ENCODE data around the gene GALNT9. TPM values are rescaled to one million over a fixed set of nuclear protein-coding genes. Genes with fewer than 3 reads are reported as not detected.
"Not testable (repeated sequence)": the region's sequence is repeated elsewhere in the genome, so short reads cannot be mapped to it uniquely, and the experiment has no call there.

Gene GALNT9
- total RNA-seq, 2 experiments from 2014 or later = not detected

- Mint-ChIP-seq H3K36me3 (no peaks in the 10 kb centered on the region), H3K4me3 (no peak overlapping the region), H3K4me1 (no peaks in the 10 kb centered on the region), H3K27ac (no peak overlapping the region), H3K9me3 (ENCODE audit: low read depth) (no peaks in the 10 kb centered on the region), H3K27me3 (peaks cover 31% of the 10 kb centered on the region)
- CTCF ChIA-PET = no interaction called here
- DNase-seq = no peak
- ATAC-seq = no peak
These were observed 126.3 kb downstream of the GALNT9 start for GRCh38 chr12:132202929-132203721.

- Mint-ChIP-seq H3K4me3 (no peak overlapping the region), H3K9me3 (ENCODE audit: low read depth) (no peaks in the 10 kb centered on the region), H3K27ac (no peak overlapping the region), H3K27me3 (peaks cover 28% of the 10 kb centered on the region), H3K4me1 (no peaks in the 10 kb centered on the region), H3K36me3 (no peaks in the 10 kb centered on the region)
- CTCF ChIA-PET = no interaction called here
- DNase-seq (no peak), ATAC-seq (no peak)
These were observed 127.8 kb downstream of the GALNT9 start for GRCh38 chr12:132201391-132202120.

DNA sequence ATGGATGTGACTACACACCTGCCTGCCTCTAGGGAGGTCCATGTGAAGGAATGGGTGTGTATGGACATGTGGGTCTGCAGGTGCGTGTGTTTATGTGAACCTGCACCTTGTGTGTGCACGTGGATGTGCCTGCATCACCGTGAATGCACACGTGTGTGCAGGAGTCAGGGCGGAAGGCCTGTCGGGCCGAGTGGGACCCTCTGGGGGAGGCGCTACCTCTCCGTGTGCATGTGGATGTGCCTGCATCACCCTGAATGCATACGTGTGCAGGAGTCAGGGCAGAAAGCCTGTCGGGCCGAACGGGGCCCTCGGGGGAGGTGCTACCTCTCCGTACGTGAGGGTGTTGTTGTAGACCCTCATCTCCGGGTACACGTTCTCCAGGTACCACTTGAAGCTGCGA lies 128.6 kb downstream of the GALNT9 start:
- Mint-ChIP-seq H3K27me3 (peaks cover 21% of the 10 kb centered on the region), H3K36me3 (no peaks in the 10 kb centered on the region), H3K27ac (no peak overlapping the region), H3K9me3 (ENCODE audit: low read depth) (no peaks in the 10 kb centered on the region), H3K4me3 (no peak overlapping the region), H3K4me1 (no peaks in the 10 kb centered on the region)
- DNase-seq (no peak), ATAC-seq (no peak)
- CTCF ChIA-PET = no interaction called here

GRCh38 chr12:132199526-132200319 lies 129.7 kb downstream of the GALNT9 start:
- Mint-ChIP-seq H3K9me3 (ENCODE audit: low read depth) (no peaks in the 10 kb centered on the region), H3K27ac (no peak overlapping the region), H3K36me3 (no peaks in the 10 kb centered on the region), H3K4me3 (no peak overlapping the region), H3K4me1 (no peaks in the 10 kb centered on the region), H3K27me3 (peaks cover 10% of the 10 kb centered on the region)
- CTCF ChIA-PET = interaction anchor here (1.0 kb wide), 1 partner anchor 46 kb away, joined by 3 read pairs; no protein-coding TSS in a partner anchor
- ATAC-seq = no peak
- DNase-seq = no peak

DNA sequence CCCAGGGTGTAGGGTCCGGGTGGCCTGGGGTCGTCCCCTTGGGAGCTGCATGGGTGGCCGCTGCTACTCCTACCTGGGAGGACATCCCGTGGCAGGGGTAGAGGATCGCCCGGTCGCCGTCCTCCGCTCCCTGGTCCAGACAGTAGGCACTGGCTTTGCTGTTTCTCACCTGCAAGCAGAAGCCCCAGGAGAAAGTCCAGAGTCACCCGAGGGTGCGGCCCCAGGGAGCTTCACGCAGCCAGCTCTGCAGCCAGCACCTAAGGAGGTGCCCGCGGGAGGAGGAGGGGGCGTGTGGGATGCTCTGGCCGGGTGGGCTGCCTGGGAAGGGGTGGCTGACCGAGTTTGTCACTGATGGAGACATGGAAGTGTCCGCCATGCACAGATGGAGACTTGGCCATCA lies 130.3 kb downstream of the GALNT9 start:
- no peaks in the 10 kb centered on the region for H3K9me3 Mint-ChIP-seq (ENCODE audit: low read depth)
- peaks cover 2% of the 10 kb centered on the region for H3K36me3 Mint-ChIP-seq
- H3K27me3 Mint-ChIP-seq = peaks cover 4% of the 10 kb centered on the region
- no peak overlapping the region for H3K4me3 Mint-ChIP-seq
- CTCF ChIA-PET = interaction anchor here (1.0 kb wide), 1 partner anchor 45 kb away, joined by 3 read pairs; no protein-coding TSS in a partner anchor
- ATAC-seq (no peak), DNase-seq (no peak)
- no peak overlapping the region for H3K27ac Mint-ChIP-seq
- H3K4me1 Mint-ChIP-seq = no peaks in the 10 kb centered on the region

DNA sequence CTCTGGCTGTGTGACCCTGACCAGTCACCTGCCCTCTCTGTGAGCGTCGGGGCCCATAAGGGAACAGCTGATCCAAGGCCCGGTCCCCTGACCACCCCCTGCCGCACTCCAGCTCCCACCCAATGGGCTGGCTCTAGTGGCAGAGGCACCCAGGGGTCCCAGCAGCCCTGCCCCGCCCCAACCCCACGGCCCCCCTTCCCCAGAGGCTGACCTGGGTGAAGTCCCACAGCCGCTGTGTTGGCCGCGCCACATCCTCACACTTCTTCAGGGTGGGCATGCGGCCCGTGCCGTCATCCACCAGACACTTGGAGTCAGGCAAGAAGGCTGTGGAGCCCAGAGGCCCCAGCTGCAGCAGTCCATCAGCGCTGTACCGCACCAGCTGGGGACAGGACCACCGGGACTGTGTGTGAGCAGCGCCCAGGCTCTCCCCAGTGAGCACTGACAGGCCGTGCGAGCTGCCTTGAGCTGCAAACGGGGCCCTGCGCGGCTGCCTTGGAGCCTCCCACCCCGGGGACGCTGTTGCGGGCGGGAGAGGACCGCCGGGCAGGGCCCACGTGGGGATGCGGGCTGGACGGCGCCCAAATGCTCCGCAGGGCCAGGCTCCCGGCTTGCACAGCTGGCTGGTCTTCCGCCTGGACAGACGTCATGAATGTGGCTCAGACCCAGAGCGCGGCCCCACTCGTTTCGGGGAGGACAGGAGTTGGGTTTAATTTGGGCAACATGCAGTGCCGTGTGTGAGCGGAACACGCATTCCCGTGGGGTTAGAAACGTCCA lies 131.6 kb downstream of the GALNT9 start:
- H3K27me3 Mint-ChIP-seq = no peaks in the 10 kb centered on the region
- H3K27ac Mint-ChIP-seq = no peak overlapping the region
- H3K36me3 Mint-ChIP-seq = peaks cover 2% of the 10 kb centered on the region
- H3K9me3 Mint-ChIP-seq (ENCODE audit: low read depth) = peaks cover 3% of the 10 kb centered on the region
- CTCF ChIA-PET = interaction anchor here (1.4 kb wide), 1 partner anchor 21 kb away, joined by 4 read pairs; no protein-coding TSS in a partner anchor
- DNase-seq (no peak), ATAC-seq (no peak)
- H3K4me3 Mint-ChIP-seq = no peak overlapping the region
- no peaks in the 10 kb centered on the region for H3K4me1 Mint-ChIP-seq

DNA sequence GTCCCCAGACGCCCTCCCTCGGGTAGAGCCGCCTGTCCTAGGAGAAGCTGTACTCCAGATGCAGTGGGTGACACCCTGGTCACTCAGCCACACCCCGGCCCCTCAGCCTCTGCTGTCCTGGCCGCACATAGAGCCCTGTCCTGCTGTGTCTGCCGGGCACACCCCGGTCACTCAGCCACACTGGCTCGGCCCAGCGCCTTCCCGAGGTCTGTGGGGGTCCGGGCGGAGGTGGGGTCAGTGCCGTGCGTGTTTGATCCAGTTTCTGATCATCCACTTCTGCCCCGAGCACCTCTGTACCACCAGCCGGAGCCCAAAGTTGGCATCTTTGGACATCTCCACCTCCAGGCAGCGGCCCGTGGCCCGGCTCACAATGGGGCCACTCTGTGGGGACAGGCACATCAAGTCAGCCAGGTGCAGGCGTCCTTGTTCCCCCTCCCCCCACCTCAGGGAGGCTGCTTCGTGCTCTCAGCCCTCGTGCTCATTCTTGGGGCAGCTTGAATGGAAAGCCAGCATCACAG lies 132.5 kb downstream of the GALNT9 start:
- H3K4me1 Mint-ChIP-seq = no peaks in the 10 kb centered on the region
- no peak overlapping the region for H3K27ac Mint-ChIP-seq
- CTCF ChIA-PET = interaction anchor here (1.4 kb wide), 1 partner anchor 43 kb away, joined by 4 read pairs; no protein-coding TSS in a partner anchor
- H3K36me3 Mint-ChIP-seq = peaks cover 2% of the 10 kb centered on the region
- no peaks in the 10 kb centered on the region for H3K27me3 Mint-ChIP-seq
- no peak for DNase-seq
- no peak overlapping the region for H3K4me3 Mint-ChIP-seq
- peaks cover 3% of the 10 kb centered on the region for H3K9me3 Mint-ChIP-seq (ENCODE audit: low read depth)
- ATAC-seq = no peak

GRCh38 chr12:132196038-132196872 lies 133.1 kb downstream of the GALNT9 start:
- Mint-ChIP-seq H3K4me3 (no peak overlapping the region), H3K27me3 (no peaks in the 10 kb centered on the region), H3K36me3 (peaks cover 2% of the 10 kb centered on the region), H3K4me1 (no peaks in the 10 kb centered on the region), H3K27ac (no peak overlapping the region), H3K9me3 (ENCODE audit: low read depth) (peaks cover 3% of the 10 kb centered on the region)
- CTCF ChIA-PET = interaction anchor here (0.7 to 1.4 kb wide), 2 partner anchors 11 to 42 kb away, joined by 3 to 4 read pairs; no protein-coding TSS in a partner anchor
- ATAC-seq (no peak), DNase-seq (no peak)

DNA sequence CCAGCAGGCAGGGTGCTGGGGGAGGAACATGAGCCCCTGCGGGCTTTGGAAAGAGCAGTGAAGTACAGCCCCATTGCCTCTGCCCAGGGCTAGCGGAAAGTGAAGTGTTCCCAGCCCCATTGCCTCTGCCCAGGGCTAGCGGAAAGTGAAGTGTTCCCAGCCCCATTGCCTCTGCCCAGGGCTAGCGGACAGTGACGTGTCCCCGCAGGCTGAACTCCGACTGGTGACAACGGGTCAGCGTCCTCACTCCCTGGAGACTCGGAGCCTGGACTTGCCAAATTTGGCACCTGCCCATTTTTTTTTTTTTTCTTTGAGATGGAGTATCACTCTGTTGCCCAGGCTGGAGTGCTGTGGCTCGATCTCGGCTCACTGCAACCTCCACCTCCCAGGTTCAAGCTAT lies 134.1 kb downstream of the GALNT9 start:
- H3K27me3 Mint-ChIP-seq; H3K36me3 Mint-ChIP-seq; H3K4me1 Mint-ChIP-seq; ATAC-seq; H3K9me3 Mint-ChIP-seq (ENCODE audit: low read depth); DNase-seq; H3K4me3 Mint-ChIP-seq; H3K27ac Mint-ChIP-seq: not testable (repeated sequence)
- CTCF ChIA-PET = interaction anchor here (0.7 kb wide), 1 partner anchor 10 kb away, joined by 3 read pairs; no protein-coding TSS in a partner anchor

- H3K9me3 Mint-ChIP-seq (ENCODE audit: low read depth) = peaks cover 3% of the 10 kb centered on the region
- ATAC-seq (no peak), DNase-seq (no peak)
- peaks cover 2% of the 10 kb centered on the region for H3K36me3 Mint-ChIP-seq
- CTCF ChIA-PET = interaction anchor here (1.0 kb wide), 1 partner anchor 10 kb away, joined by 3 read pairs; no protein-coding TSS in a partner anchor
- H3K27ac Mint-ChIP-seq = no peak overlapping the region
- H3K27me3 Mint-ChIP-seq = no peaks in the 10 kb centered on the region
- H3K4me3 Mint-ChIP-seq = no peak overlapping the region
- H3K4me1 Mint-ChIP-seq = peaks cover 3% of the 10 kb centered on the region
These were observed 134.8 kb downstream of the GALNT9 start for GRCh38 chr12:132194556-132194955.

DNA sequence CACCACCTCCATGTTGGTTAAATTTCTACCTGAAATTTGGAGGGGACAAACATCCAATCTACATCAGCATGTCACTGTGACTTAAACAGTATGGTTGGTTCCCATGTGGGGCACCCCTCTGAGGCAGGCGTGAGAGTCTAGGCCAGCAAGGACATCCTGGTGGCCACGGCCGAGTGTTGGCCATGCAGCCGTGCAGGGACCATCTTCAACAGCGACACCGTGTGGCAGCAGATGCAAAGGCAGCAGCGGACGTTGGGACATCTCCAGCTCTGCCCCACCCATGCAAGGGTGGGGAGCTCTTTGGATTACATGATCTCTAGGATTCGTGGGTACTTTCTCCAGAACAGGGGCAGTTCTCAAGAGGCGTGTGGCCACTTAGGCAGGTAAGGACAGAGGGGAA lies 135.3 kb downstream of the GALNT9 start:
- Mint-ChIP-seq H3K27ac (no peak overlapping the region), H3K27me3 (no peaks in the 10 kb centered on the region), H3K9me3 (ENCODE audit: low read depth) (peaks cover 3% of the 10 kb centered on the region), H3K36me3 (peaks cover 2% of the 10 kb centered on the region), H3K4me1 (peaks cover 8% of the 10 kb centered on the region), H3K4me3 (no peak overlapping the region)
- DNase-seq (no peak), ATAC-seq (no peak)
- CTCF ChIA-PET = interaction anchor here (1.0 kb wide), 1 partner anchor 10 kb away, joined by 3 read pairs; no protein-coding TSS in a partner anchor

Data from activated CD8-positive, alpha-beta memory T cell treated with anti-CD3 and anti-CD28 coated beads, Interleukin-2, amount 10 ng/mL, durations not matched to agents 7 days and 5 days (primary cell).